OCI-LY7 (cell line): ENCODE data around the gene TMEM272. TPM values are rescaled to one million over a fixed set of nuclear protein-coding genes. Genes with fewer than 3 reads are reported as not detected.

ENCODE experiments used
- BruUV-seq: library from RNA; stranded (reverse); fragments of 400-500 nt; replicated peaks from 2 replicates; lab custom pipeline; 2021; lab: Mats Ljungman, UMichigan
- CTCF ChIA-PET: fragments of 300-600 bp; sonication (Branson Sonifier 250); formaldehyde crosslinking; loops from one replicate; lab custom pipeline; 2022; ENCODE audit warnings: antibody characterized with exemption; ENCODE audit not compliant: unreplicated experiment; lab: Charles Lee
- POLR2A ChIA-PET: fragments of 300-600 bp; sonication (Branson Sonifier 250); formaldehyde crosslinking; loops from one replicate; lab custom pipeline; 2022; ENCODE audit warnings: antibody characterized with exemption; lab: Charles Lee
- DNase-seq: peaks from one replicate; pipeline ENCODE4 v3.0.0-alpha.2; 2015; ENCODE audit warnings: low spot score
- H2AFZ ChIP-seq: fragments of 200-600 bp; sonication (generic), shearing (Covaris generic); 2 replicates; pipeline ENCODE4 v1.6.1; 2014; ENCODE audit warnings: mild to moderate bottlenecking, antibody characterized with exemption, low read length, moderate library complexity
- H3K27ac ChIP-seq: fragments of 200-600 bp; sonication (generic); 2 replicates; pipeline ENCODE4 v1.5.1; 2014; ENCODE audit warnings: mixed run types, low read depth, mild to moderate bottlenecking, moderate library complexity, low read length, inconsistent platforms; ENCODE audit not compliant: poor library complexity, severe bottlenecking
- H3K36me3 ChIP-seq: fragments of 200-600 bp; sonication (generic); 2 replicates; pipeline ENCODE4 v1.6.1; 2014; ENCODE audit warnings: mild to moderate bottlenecking, antibody characterized with exemption, low read length, moderate library complexity, mixed read lengths; ENCODE audit not compliant: insufficient read depth
- H3K4me1 ChIP-seq: fragments of 200-600 bp; sonication (generic); 2 replicates; pipeline ENCODE4 v1.5.1; 2014; ENCODE audit warnings: mild to moderate bottlenecking, low read length; ENCODE audit not compliant: insufficient read depth, poor library complexity, severe bottlenecking
- H3K4me2 ChIP-seq: fragments of 200-600 bp; sonication (generic); 2 replicates; pipeline ENCODE4 v1.6.1; 2014; ENCODE audit warnings: mild to moderate bottlenecking, low read length
- H3K4me3 ChIP-seq: fragments of 200-600 bp; sonication (generic); 2 replicates; pipeline ENCODE4 v1.5.1; 2014; ENCODE audit warnings: mild to moderate bottlenecking, low read depth, low read length; ENCODE audit not compliant: poor library complexity, severe bottlenecking
- H3K79me2 ChIP-seq: fragments of 200-600 bp; sonication (generic); 2 replicates; pipeline ENCODE4 v1.6.1; 2016; ENCODE audit warnings: low read depth, mild to moderate bottlenecking, low read length, moderate library complexity, mixed read lengths; ENCODE audit not compliant: insufficient read depth
- H3K9me2 ChIP-seq: fragments of 200-600 bp; sonication (generic); 2 replicates; pipeline ENCODE4 v1.6.1; 2016; ENCODE audit warnings: mild to moderate bottlenecking, low read length, mixed read lengths; ENCODE audit not compliant: insufficient read depth
- H3K9me3 ChIP-seq: fragments of 200-600 bp; sonication (generic); 2 replicates; pipeline ENCODE4 v1.6.1; 2014; ENCODE audit warnings: mild to moderate bottlenecking, mixed run types, low read length, mixed read lengths
- H4K20me1 ChIP-seq: fragments of 200-600 bp; sonication (generic); 2 replicates; pipeline ENCODE4 v1.6.1; 2014; ENCODE audit warnings: mild to moderate bottlenecking, antibody characterized with exemption, low read length, moderate library complexity, mixed read lengths; ENCODE audit not compliant: insufficient read depth
- CTCF ChIP-seq: fragments of 200-600 bp; sonication (generic); conservative IDR thresholded peaks from 2 replicates; pipeline ENCODE4 v1.5.1; 2014; ENCODE audit warnings: mild to moderate bottlenecking, antibody characterized with exemption, low read length, moderate library complexity, mixed read lengths
- EZH2phosphoT487 ChIP-seq: fragments of 200-600 bp; sonication (generic); IDR thresholded peaks from 2 replicates; pipeline ENCODE4 v1.6.1; 2018; ENCODE audit warnings: low read depth, borderline replicate concordance, mild to moderate bottlenecking, mixed run types, antibody characterized with exemption, low read length, moderate library complexity, mixed read lengths
- intact Hi-C: fragments of 100-400 bp; cut with micrococcal nuclease; formaldehyde crosslinking; loops from one replicate; pipeline ENCODE4 v1.10.0; 2022; ENCODE audit not compliant: unreplicated experiment
- total RNA-seq, 2 experiments: library from RNA; depleted of rRNA in 1 of 2; stranded (reverse); fragments of >200 nt in 1 of 2; shearing (Covaris generic) in 1 of 2; gene quantifications; 2 replicates each; pipeline ENCODE4 v1.2.3, GENCODE V29; 2014 to 2022

TMEM272 gene
- total RNA-seq, 2 experiments from 2014 or later: 0.41 to 0.46 TPM

DNA sequence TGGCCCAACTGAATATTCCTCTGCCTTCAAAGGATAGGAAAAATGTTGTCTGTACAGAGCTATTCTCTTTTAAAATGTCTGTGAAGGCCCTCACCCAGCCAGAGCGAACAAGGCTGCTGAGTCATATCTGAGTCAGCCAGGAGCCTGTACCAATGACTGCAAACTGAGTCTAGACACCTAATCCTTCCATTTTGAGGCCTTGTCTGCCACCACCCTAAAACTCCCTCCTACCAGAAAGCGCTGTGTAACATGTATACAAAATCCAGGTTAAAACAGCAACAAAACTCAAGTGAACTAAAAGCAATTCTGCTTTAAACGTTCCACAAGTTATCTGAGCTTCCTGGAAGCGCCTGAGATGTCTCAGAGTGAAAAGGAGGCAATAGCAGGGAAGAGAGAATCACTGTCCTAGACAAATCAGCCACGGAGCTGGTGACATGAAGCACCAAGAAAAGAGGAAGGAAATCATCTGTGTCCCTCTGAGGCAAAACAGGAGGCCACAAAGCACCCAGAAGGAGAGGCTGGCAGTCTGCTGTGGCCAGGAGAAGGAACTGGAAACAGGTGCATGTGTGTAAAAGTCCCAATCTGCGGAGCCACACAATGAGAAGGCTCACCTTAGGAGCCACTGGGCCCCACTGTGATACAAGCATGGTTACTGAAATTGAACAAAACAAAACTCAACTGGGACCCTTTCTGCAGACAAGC, 51.3 kb downstream of the TMEM272 start:
- Histone ChIP-seq H4K20me1 (no peaks in the 10 kb centered on the region), H3K4me3 (peak overlapping the region; percentile 40), H3K4me2 (peak overlapping the region; percentile 75), H3K4me1 (peaks cover 59% of the 10 kb centered on the region), H3K36me3 (no peaks in the 10 kb centered on the region), H3K79me2 (no peaks in the 10 kb centered on the region), H3K9me3 (no peaks in the 10 kb centered on the region), H3K27ac (peak overlapping the region; percentile 79), H2AFZ (peak overlapping the region; percentile 64; the same call in 1 of the 2 replicates), H3K9me2 (no peaks in the 10 kb centered on the region)
- no peak for TF ChIP-seq CTCF
- no peak for TF ChIP-seq EZH2phosphoT487
- DNase-seq: peak; percentile 84
- ChIA-PET CTCF (interaction anchor here (0.6 to 1.1 kb wide), 3 partner anchors 11 to 170 kb away, joined by 3 read pairs; no protein-coding TSS in a partner anchor), POLR2A (interaction anchor here (0.5 to 1.8 kb wide), 8 partner anchors 9 to 360 kb away, joined by 3 to 8 read pairs (median 3); partner anchors contain the start of gene INTS6)
- intact Hi-C loops: loop anchor here (2.0 to 5.0 kb wide), 2 partner anchors 86 to 341 kb away; partner anchors contain the start of gene INTS6
- no TSS peak for BruUV-seq

GRCh38 chr13:51786425-51787265, 58.3 kb downstream of the TMEM272 start:
- CTCF ChIA-PET: no interaction called here
- Histone ChIP-seq H3K4me3 (no peak overlapping the region), H3K4me2 (no peak overlapping the region), H3K79me2 (no peaks in the 10 kb centered on the region), H3K36me3 (no peaks in the 10 kb centered on the region), H2AFZ (no peak overlapping the region), H3K27ac (no peak overlapping the region), H3K4me1 (peaks cover 4% of the 10 kb centered on the region), H3K9me3 (no peaks in the 10 kb centered on the region), H4K20me1 (no peaks in the 10 kb centered on the region), H3K9me2 (no peaks in the 10 kb centered on the region)
- no TSS peak for BruUV-seq
- TF ChIP-seq CTCF: no peak
- no peak for TF ChIP-seq EZH2phosphoT487
- POLR2A ChIA-PET: no interaction called here
- intact Hi-C loops: no loop called here
- no peak for DNase-seq
